Gastroesophageal sphincter (tissue), 3 donors: ENCODE data around the gene SP2.
"Not testable (repeated sequence)": the region's sequence is repeated elsewhere in the genome, so short reads cannot be mapped to it uniquely, and the experiment has no call there.

ENCODE experiments used
- CTCF ChIP-seq, 4 experiments: fragments of 200-600 bp in 2 of 4; fragments of 450-650 bp in 2 of 4; sonication (generic) in 1 of 4; IDR thresholded peaks; one replicate each; pipeline ENCODE4 v1.5.1; 2017 to 2019; ENCODE audit warnings: antibody characterized with exemption in 4 of 4, mild to moderate bottlenecking in 2 of 4, moderate library complexity in 2 of 4
- POLR2A ChIP-seq, 2 donors: fragments of 450-650 bp; IDR thresholded peaks; one replicate each; pipeline ENCODE4 v1.6.1; 2017; ENCODE audit warnings: antibody characterized with exemption in 2 of 2, mild to moderate bottlenecking in 2 of 2, moderate library complexity in 1 of 2

- TF ChIP-seq POLR2A, CTCF (IDR thresholded peaks at IDR 0.05): not testable (repeated sequence)
Observed at GRCh38 chr17:47935468-47935867, 39.4 kb downstream of the SP2 start.
